Dendritic cell treated with granulocyte-macrophage colony-stimulating factor and Interleukin-4, amounts not matched to agents 40 ng/mL and 50 ng/mL, for 4 days (primary cell): ENCODE results near the gene FGD3.
A peak's percentile ranks its signal among the peaks of the same experiment; 100 is the strongest.

Experiments
- H3K27ac Mint-ChIP-seq: one replicate; pipeline ENCODE4 v1.8.0; 2022; ENCODE audit warnings: mild to moderate bottlenecking, mixed read lengths
- H3K27me3 Mint-ChIP-seq: one replicate; pipeline ENCODE4 v1.8.0; 2022; ENCODE audit warnings: mild to moderate bottlenecking, mixed read lengths
- H3K36me3 Mint-ChIP-seq: one replicate; pipeline ENCODE4 v1.8.0; 2022; ENCODE audit warnings: low read depth, mixed read lengths
- H3K4me1 Mint-ChIP-seq: one replicate; pipeline ENCODE4 v1.8.0; 2022; ENCODE audit warnings: low read depth, mixed read lengths
- H3K4me3 Mint-ChIP-seq: one replicate; pipeline ENCODE4 v1.8.0; 2022; ENCODE audit warnings: mild to moderate bottlenecking, moderate library complexity, mixed read lengths
- H3K9me3 Mint-ChIP-seq: one replicate; pipeline ENCODE4 v1.8.0; 2022; ENCODE audit warnings: mixed read lengths
- intact Hi-C: fragments of 100-400 bp; cut with micrococcal nuclease; formaldehyde crosslinking; loops from one replicate; pipeline ENCODE4 v1.15.0; 2022

FGD3 gene

GRCh38 chr9:93028448-93029006, 81.2 kb downstream of the FGD3 start:
- H3K27ac Mint-ChIP-seq = peak overlapping the region; percentile 76
- H3K9me3 Mint-ChIP-seq = no peaks in the 10 kb centered on the region
- H3K4me3 Mint-ChIP-seq = no peak overlapping the region
- intact Hi-C loops = no loop called here
- no peaks in the 10 kb centered on the region for H3K27me3 Mint-ChIP-seq
- H3K4me1 Mint-ChIP-seq = peaks cover 84% of the 10 kb centered on the region
- H3K36me3 Mint-ChIP-seq = peaks cover 97% of the 10 kb centered on the region

GRCh38 chr9:93030642-93031628, 83.6 kb downstream of the FGD3 start:
- Mint-ChIP-seq H3K27ac (peak overlapping the region; percentile 55), H3K4me1 (peaks cover 79% of the 10 kb centered on the region), H3K4me3 (no peak overlapping the region), H3K9me3 (no peaks in the 10 kb centered on the region), H3K27me3 (no peaks in the 10 kb centered on the region), H3K36me3 (peaks cover 97% of the 10 kb centered on the region)
- intact Hi-C loops = loop anchor here (10.0 kb wide), 2 partner anchors 64 to 66 kb away; partner anchors contain the start of gene CARD19

- peaks cover 97% of the 10 kb centered on the region for H3K36me3 Mint-ChIP-seq
- H3K27me3 Mint-ChIP-seq = no peaks in the 10 kb centered on the region
- H3K27ac Mint-ChIP-seq = peak overlapping the region; percentile 55
- H3K4me3 Mint-ChIP-seq = peak overlapping the region; percentile 7
- intact Hi-C loops = loop anchor here (10.0 kb wide), 2 partner anchors 63 to 67 kb away; partner anchors contain the start of gene CARD19
- peaks cover 83% of the 10 kb centered on the region for H3K4me1 Mint-ChIP-seq
- no peaks in the 10 kb centered on the region for H3K9me3 Mint-ChIP-seq
Measured at GRCh38 chr9:93031629-93032430, 84.5 kb downstream of the FGD3 start.

- H3K27me3 Mint-ChIP-seq = no peaks in the 10 kb centered on the region
- H3K4me1 Mint-ChIP-seq = peaks cover 83% of the 10 kb centered on the region
- peak overlapping the region; percentile 7 for H3K4me3 Mint-ChIP-seq
- H3K27ac Mint-ChIP-seq = peak overlapping the region; percentile 35
- H3K9me3 Mint-ChIP-seq = no peaks in the 10 kb centered on the region
- peaks cover 96% of the 10 kb centered on the region for H3K36me3 Mint-ChIP-seq
- intact Hi-C loops = loop anchor here (10.0 kb wide), 2 partner anchors 62 to 68 kb away; partner anchors contain the start of gene CARD19
Measured at GRCh38 chr9:93032545-93032944, 85.2 kb downstream of the FGD3 start.

- peaks cover 83% of the 10 kb centered on the region for H3K4me1 Mint-ChIP-seq
- H3K4me3 Mint-ChIP-seq = peak overlapping the region; percentile 46
- intact Hi-C loops = loop anchor here (10.0 kb wide), 2 partner anchors 61 to 69 kb away; partner anchors contain the start of gene CARD19
Measured at GRCh38 chr9:93033531-93033930, 86.2 kb downstream of the FGD3 start.

GRCh38 chr9:93035106-93035660, 87.9 kb downstream of the FGD3 start:
- Mint-ChIP-seq H3K4me1 (peaks cover 90% of the 10 kb centered on the region), H3K36me3 (peaks cover 77% of the 10 kb centered on the region), H3K27me3 (peaks cover 3% of the 10 kb centered on the region), H3K4me3 (no peak overlapping the region), H3K9me3 (no peaks in the 10 kb centered on the region), H3K27ac (no peak overlapping the region)
- intact Hi-C loops = loop anchor here (10.0 kb wide), 2 partner anchors 60 to 70 kb away; partner anchors contain the start of gene CARD19

More at GRCh38 chr9:93033531-93033930, 86.2 kb downstream of the FGD3 start:
- H3K36me3 Mint-ChIP-seq = peaks cover 86% of the 10 kb centered on the region
- peak overlapping the region; percentile 35 for H3K27ac Mint-ChIP-seq
- no peaks in the 10 kb centered on the region for H3K27me3 Mint-ChIP-seq
- H3K9me3 Mint-ChIP-seq = no peaks in the 10 kb centered on the region

GRCh38 chr9:93035821-93036351, 88.6 kb downstream of the FGD3 start:
- no peak overlapping the region for H3K27ac Mint-ChIP-seq
- H3K4me1 Mint-ChIP-seq = peaks cover 92% of the 10 kb centered on the region
- peaks cover 70% of the 10 kb centered on the region for H3K36me3 Mint-ChIP-seq
- H3K4me3 Mint-ChIP-seq = no peak overlapping the region
- no peaks in the 10 kb centered on the region for H3K9me3 Mint-ChIP-seq
- H3K27me3 Mint-ChIP-seq = peaks cover 3% of the 10 kb centered on the region
- intact Hi-C loops = loop anchor here (10.0 kb wide), 2 partner anchors 59 to 71 kb away; partner anchors contain the start of gene CARD19

- Mint-ChIP-seq H3K27me3 (peaks cover 3% of the 10 kb centered on the region), H3K27ac (peak overlapping the region; percentile 83), H3K9me3 (no peaks in the 10 kb centered on the region), H3K4me1 (peaks cover 91% of the 10 kb centered on the region), H3K36me3 (peaks cover 60% of the 10 kb centered on the region), H3K4me3 (peak overlapping the region; percentile 30)
- intact Hi-C loops = loop anchor here (10.0 kb wide), 2 partner anchors 58 to 72 kb away; partner anchors contain the start of gene CARD19
Measured at GRCh38 chr9:93036887-93037475, 89.7 kb downstream of the FGD3 start.

GRCh38 chr9:93037476-93037971, 90.2 kb downstream of the FGD3 start:
- no peaks in the 10 kb centered on the region for H3K9me3 Mint-ChIP-seq
- intact Hi-C loops = loop anchor here (10.0 kb wide), 2 partner anchors 57 to 73 kb away; partner anchors contain the start of gene CARD19
- H3K4me1 Mint-ChIP-seq = peaks cover 86% of the 10 kb centered on the region
- H3K27me3 Mint-ChIP-seq = peaks cover 3% of the 10 kb centered on the region
- H3K27ac Mint-ChIP-seq = peak overlapping the region; percentile 83
- peaks cover 55% of the 10 kb centered on the region for H3K36me3 Mint-ChIP-seq
- H3K4me3 Mint-ChIP-seq = peak overlapping the region; percentile 30

- H3K27me3 Mint-ChIP-seq = peaks cover 7% of the 10 kb centered on the region
- no peaks in the 10 kb centered on the region for H3K9me3 Mint-ChIP-seq
- intact Hi-C loops = loop anchor here (10.0 kb wide), 2 partner anchors 56 to 74 kb away; partner anchors contain the start of gene CARD19
- no peak overlapping the region for H3K4me3 Mint-ChIP-seq
- H3K4me1 Mint-ChIP-seq = peaks cover 86% of the 10 kb centered on the region
- H3K36me3 Mint-ChIP-seq = peaks cover 41% of the 10 kb centered on the region
- H3K27ac Mint-ChIP-seq = peak overlapping the region; percentile 83
Measured at GRCh38 chr9:93038918-93039317, 91.6 kb downstream of the FGD3 start.

GRCh38 chr9:93039456-93039855, 92.1 kb downstream of the FGD3 start:
- no peak overlapping the region for H3K4me3 Mint-ChIP-seq

GRCh38 chr9:93039976-93040375, 92.7 kb downstream of the FGD3 start:
- Mint-ChIP-seq H3K27me3 (peaks cover 7% of the 10 kb centered on the region), H3K9me3 (no peaks in the 10 kb centered on the region), H3K4me3 (no peak overlapping the region), H3K36me3 (peaks cover 31% of the 10 kb centered on the region), H3K27ac (peak overlapping the region; percentile 37), H3K4me1 (peaks cover 82% of the 10 kb centered on the region)
- intact Hi-C loops = loop anchor here (10.0 kb wide), 2 partner anchors 55 to 75 kb away; partner anchors contain the start of gene CARD19

More at GRCh38 chr9:93039456-93039855, 92.1 kb downstream of the FGD3 start:
- Mint-ChIP-seq H3K27ac (peak overlapping the region; percentile 83), H3K27me3 (peaks cover 7% of the 10 kb centered on the region), H3K36me3 (peaks cover 36% of the 10 kb centered on the region), H3K9me3 (no peaks in the 10 kb centered on the region), H3K4me1 (peaks cover 81% of the 10 kb centered on the region)
- intact Hi-C loops = loop anchor here (10.0 kb wide), 2 partner anchors 55 to 75 kb away; partner anchors contain the start of gene CARD19
